Activated CD8-positive, alpha-beta T cell treated with anti-CD3 and anti-CD28 coated beads for 36 hours (primary cell): ENCODE results near the gene DLL1. TPM values are rescaled to one million over a fixed set of nuclear protein-coding genes. Genes with fewer than 3 reads are reported as not detected.

Experiments used
- ATAC-seq: fragments of 200-7000 bp; cut with Tn5 transposase; one replicate; pipeline ENCODE4 v1.10.0; 2021; ENCODE audit warnings: mild to moderate bottlenecking, moderate library complexity
- CTCF ChIA-PET: fragments of 350-600 bp; sonication (Branson Sonifier 250); formaldehyde crosslinking; loops from one replicate; lab custom pipeline; 2021; ENCODE audit warnings: antibody characterized with exemption; lab: Charles Lee
- POLR2A ChIA-PET: fragments of 350-600 bp; sonication (Branson Sonifier 250); formaldehyde crosslinking; loops from one replicate; lab custom pipeline; 2021; ENCODE audit warnings: antibody characterized with exemption; lab: Charles Lee
- DNase-seq: peaks from one replicate; pipeline ENCODE4 v3.0.0-alpha.2; 2020
- H3K27ac Mint-ChIP-seq: one replicate; pipeline ENCODE4 v1.8.0; 2021; ENCODE audit warnings: mild to moderate bottlenecking, mixed read lengths
- H3K27me3 Mint-ChIP-seq: one replicate; pipeline ENCODE4 v1.8.0; 2021; ENCODE audit warnings: mixed read lengths
- H3K36me3 Mint-ChIP-seq: one replicate; pipeline ENCODE4 v1.8.0; 2021; ENCODE audit warnings: low read depth, mixed read lengths
- H3K4me1 Mint-ChIP-seq: one replicate; pipeline ENCODE4 v1.8.0; 2021; ENCODE audit warnings: low read depth, mixed read lengths
- H3K4me3 Mint-ChIP-seq: one replicate; pipeline ENCODE4 v1.8.0; 2021; ENCODE audit warnings: mild to moderate bottlenecking, moderate library complexity, mixed read lengths
- H3K9me3 Mint-ChIP-seq: one replicate; pipeline ENCODE4 v1.8.0; 2021; ENCODE audit warnings: mixed read lengths
- intact Hi-C: fragments of 100-400 bp; cut with micrococcal nuclease; formaldehyde crosslinking; loops from one replicate; pipeline ENCODE4 v1.10.0; 2022
- microRNA-seq: library from miRNA; unstranded; fragments of <30 nt; microRNA quantifications from one replicate; pipeline ENCODE4 v1.2.0, GENCODE V29; 2022; ENCODE audit warnings: borderline microRNAs expressed, borderline replicate concordance
- total RNA-seq, 2 experiments: library from RNA; stranded (reverse); gene quantifications; one replicate each; pipeline ENCODE4 v1.2.3, GENCODE V29; 2021
- TF ChIP-seq, protein P1 (sequence below): fragments of 200-600 bp; IDR thresholded peaks from one replicate; pipeline ENCODE4 v1.8.0; 2022; ENCODE audit warnings: antibody characterized with exemption, mild to moderate bottlenecking

The DLL1 gene
- total RNA-seq, 2 experiments from 2014 or later, result 1.9 to 2.4 TPM

DNA sequence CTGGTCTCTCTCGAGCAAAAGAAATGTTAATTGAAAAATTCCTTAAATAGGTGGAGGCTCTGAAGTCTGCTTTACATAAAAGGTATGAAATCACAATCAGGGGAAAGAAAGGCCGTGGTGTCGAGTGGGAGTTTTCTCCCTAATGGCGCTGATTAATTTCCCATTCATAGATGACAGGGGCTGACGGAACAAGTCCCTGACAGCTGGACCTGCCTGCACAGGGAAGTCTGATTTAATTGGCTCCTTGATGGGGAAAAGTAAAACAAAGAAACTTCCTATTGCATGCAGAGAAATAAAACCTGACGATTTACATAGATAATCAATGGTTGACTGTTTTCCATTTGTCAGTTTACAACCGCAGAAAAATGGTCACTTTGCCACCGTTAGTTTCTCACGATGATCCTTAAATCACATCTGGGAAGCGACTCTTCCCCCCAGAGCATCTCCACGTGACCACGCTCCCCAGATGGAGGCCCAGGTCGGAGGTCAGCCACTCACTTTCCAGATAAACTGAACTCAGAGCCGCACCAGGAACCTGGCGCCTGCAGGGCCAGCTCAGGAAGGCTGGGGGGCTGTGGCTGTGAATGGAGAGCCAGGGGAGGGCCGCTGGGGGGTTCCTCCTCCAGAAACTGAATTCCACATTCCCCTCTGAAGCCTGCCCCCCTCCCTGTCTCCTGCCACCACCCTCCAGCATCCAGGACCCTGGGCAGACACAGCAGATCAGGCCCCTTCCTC, 55.3 kb downstream of the DLL1 start:
- Mint-ChIP-seq H3K27me3 (no peaks in the 10 kb centered on the region), H3K36me3 (no peaks in the 10 kb centered on the region), H3K9me3 (no peaks in the 10 kb centered on the region), H3K4me1 (no peaks in the 10 kb centered on the region), H3K4me3 (no peak overlapping the region), H3K27ac (no peak overlapping the region)
- TF ChIP-seq, protein P1, sequence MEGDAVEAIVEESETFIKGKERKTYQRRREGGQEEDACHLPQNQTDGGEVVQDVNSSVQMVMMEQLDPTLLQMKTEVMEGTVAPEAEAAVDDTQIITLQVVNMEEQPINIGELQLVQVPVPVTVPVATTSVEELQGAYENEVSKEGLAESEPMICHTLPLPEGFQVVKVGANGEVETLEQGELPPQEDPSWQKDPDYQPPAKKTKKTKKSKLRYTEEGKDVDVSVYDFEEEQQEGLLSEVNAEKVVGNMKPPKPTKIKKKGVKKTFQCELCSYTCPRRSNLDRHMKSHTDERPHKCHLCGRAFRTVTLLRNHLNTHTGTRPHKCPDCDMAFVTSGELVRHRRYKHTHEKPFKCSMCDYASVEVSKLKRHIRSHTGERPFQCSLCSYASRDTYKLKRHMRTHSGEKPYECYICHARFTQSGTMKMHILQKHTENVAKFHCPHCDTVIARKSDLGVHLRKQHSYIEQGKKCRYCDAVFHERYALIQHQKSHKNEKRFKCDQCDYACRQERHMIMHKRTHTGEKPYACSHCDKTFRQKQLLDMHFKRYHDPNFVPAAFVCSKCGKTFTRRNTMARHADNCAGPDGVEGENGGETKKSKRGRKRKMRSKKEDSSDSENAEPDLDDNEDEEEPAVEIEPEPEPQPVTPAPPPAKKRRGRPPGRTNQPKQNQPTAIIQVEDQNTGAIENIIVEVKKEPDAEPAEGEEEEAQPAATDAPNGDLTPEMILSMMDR, result no peak
- POLR2A ChIA-PET, result no interaction called here
- ATAC-seq (no peak), DNase-seq (no peak)
- intact Hi-C loops, result no loop called here
- CTCF ChIA-PET, result interaction anchor here (1.1 kb wide), 1 partner anchor 404 kb away, joined by 4 read pairs; no protein-coding TSS in a partner anchor

GRCh38 chr6:170234419-170234818, 56.5 kb downstream of the DLL1 start:
- intact Hi-C loops, result no loop called here
- no peak overlapping the region for H3K4me3 Mint-ChIP-seq
- ATAC-seq, result no peak
- ChIA-PET POLR2A (no interaction called here), CTCF (interaction anchor here (1.1 kb wide), 1 partner anchor 9 kb away, joined by 3 read pairs; no protein-coding TSS in a partner anchor)
- H3K4me1 Mint-ChIP-seq, result no peaks in the 10 kb centered on the region
- no peaks in the 10 kb centered on the region for H3K27me3 Mint-ChIP-seq
- no peaks in the 10 kb centered on the region for H3K9me3 Mint-ChIP-seq
- TF ChIP-seq, protein P1, result no peak
- no peak overlapping the region for H3K27ac Mint-ChIP-seq
- no peaks in the 10 kb centered on the region for H3K36me3 Mint-ChIP-seq
- no peak for DNase-seq

GRCh38 chr6:170233286-170234205, 57.3 kb downstream of the DLL1 start:
- CTCF ChIA-PET, result interaction anchor here (1.1 kb wide), 1 partner anchor 9 kb away, joined by 3 read pairs; no protein-coding TSS in a partner anchor
- H3K27me3 Mint-ChIP-seq, result no peaks in the 10 kb centered on the region
- DNase-seq (no peak), ATAC-seq (no peak)
- POLR2A ChIA-PET, result no interaction called here
- no peaks in the 10 kb centered on the region for H3K36me3 Mint-ChIP-seq
- H3K4me1 Mint-ChIP-seq, result no peaks in the 10 kb centered on the region
- intact Hi-C loops, result no loop called here
- TF ChIP-seq, protein P1, result no peak
- H3K9me3 Mint-ChIP-seq, result no peaks in the 10 kb centered on the region
- no peak overlapping the region for H3K27ac Mint-ChIP-seq
- no peak overlapping the region for H3K4me3 Mint-ChIP-seq

Small RNA genes lying within 50 kb of the gene (microRNA-seq; reads per million reads assigned to microRNA genes)
- 1.8 reads per million for gene MIR4644

Other genes starting within 250 kb of the DLL1 start
- gene FAM120B, start 15.7 kb upstream of the DLL1 start, total RNA-seq, result 10 to 100 TPM; 19.0 to 19.5 TPM